SK-N-SH (cell line): ENCODE data around the gene MADCAM1. TPM values are rescaled to one million over a fixed set of nuclear protein-coding genes. Genes with fewer than 3 reads are reported as not detected.

Experiments
- CTCF ChIA-PET: fragments of 300-600, 350-600 bp; formaldehyde crosslinking; extraction: SDS; loops from one replicate; lab custom pipeline; 2021; lab: Yijun Ruan, JAX
- POLR2A ChIA-PET: fragments of 350-600 bp; sonication (Branson Sonifier 250); formaldehyde crosslinking; extraction: SDS; loops from one replicate; lab custom pipeline; 2020; ENCODE audit warnings: antibody characterized with exemption, inconsistent platforms; lab: Yijun Ruan, JAX
- DNase-seq: peaks from one replicate; pipeline ENCODE4 v3.0.0; 2012
- H2AFZ ChIP-seq: fragments of 200-600 bp; sonication (generic); 2 replicates; pipeline ENCODE4 v1.8.1; 2016; ENCODE audit warnings: antibody characterized with exemption, mild to moderate bottlenecking, low read depth
- H3F3A ChIP-seq: fragments of 200-600 bp; sonication (generic); replicated peaks from 2 replicates; pipeline ENCODE3; 2016; ENCODE audit warnings: antibody characterized with exemption, mild to moderate bottlenecking; ENCODE audit not compliant: insufficient read depth
- H3K27ac ChIP-seq, 2 experiments: fragments of 200-500 bp in 1 of 2; fragments of 200-600 bp in 1 of 2; sonication (Bioruptor generic) in 1 of 2; sonication (generic), shearing (Covaris generic) in 1 of 2; 2 replicates each; pipeline versions ENCODE4 v1.5.1 to v1.6.1; 2014 to 2016; ENCODE audit warnings: low read depth in 2 of 2, inconsistent platforms in 1 of 2, low read length in 1 of 2, mild to moderate bottlenecking in 1 of 2, mixed read lengths in 1 of 2
- H3K27me3 ChIP-seq: fragments of 200-600 bp; sonication (generic), shearing (Covaris generic); 2 replicates; pipeline ENCODE4 v1.6.1; 2016; ENCODE audit warnings: mixed run types; ENCODE audit not compliant: insufficient read depth
- H3K36me3 ChIP-seq, 2 experiments: fragments of 200-500 bp in 1 of 2; fragments of 200-600 bp in 1 of 2; sonication (Bioruptor generic) in 1 of 2; sonication (generic) in 1 of 2; replicated peaks in 1 of 2; 2 replicates each; pipeline versions ENCODE3 to v1.5.1; 2014 to 2016; ENCODE audit warnings: low read length in 1 of 2, mild to moderate bottlenecking in 1 of 2; ENCODE audit not compliant: insufficient read depth in 2 of 2, control insufficient read depth in 1 of 2
- H3K4me1 ChIP-seq, 2 experiments: fragments of 200-500 bp in 1 of 2; fragments of 200-600 bp in 1 of 2; sonication (Bioruptor generic) in 1 of 2; sonication (generic), shearing (Covaris generic) in 1 of 2; 2 replicates each; pipeline versions ENCODE4 v1.5.1 to v1.6.1; 2014 to 2016; ENCODE audit warnings: low read depth in 1 of 2, low read length in 1 of 2, mixed run types in 1 of 2; ENCODE audit not compliant: insufficient read depth in 2 of 2, control insufficient read depth in 1 of 2
- H3K4me2 ChIP-seq: fragments of 200-600 bp; sonication (generic), shearing (Covaris generic); 2 replicates; pipeline ENCODE4 v1.6.1; 2017; ENCODE audit warnings: mixed run types
- H3K4me3 ChIP-seq, 2 experiments: fragments of 200-500 bp in 1 of 2; fragments of 200-600 bp in 1 of 2; sonication (Bioruptor generic) in 1 of 2; sonication (generic), shearing (Covaris generic) in 1 of 2; 2 replicates each; pipeline versions ENCODE4 v1.5.1 to v1.8.1; 2014 to 2016; ENCODE audit warnings: low read depth in 2 of 2, inconsistent platforms in 1 of 2, low read length in 1 of 2, mild to moderate bottlenecking in 1 of 2, mixed read lengths in 1 of 2, moderate library complexity in 1 of 2
- H3K79me2 ChIP-seq: fragments of 200-600 bp; sonication (generic); 2 replicates; pipeline ENCODE4 v1.8.1; 2017; ENCODE audit warnings: mild to moderate bottlenecking; ENCODE audit not compliant: insufficient read depth
- H3K9ac ChIP-seq: fragments of 200-600 bp; sonication (generic); 2 replicates; pipeline ENCODE4 v1.6.1; 2017; ENCODE audit warnings: mixed run types
- H3K9me2 ChIP-seq: fragments of 200-600 bp; sonication (generic); 2 replicates; pipeline ENCODE4 v1.6.1; 2017; ENCODE audit warnings: mixed run types
- H3K9me3 ChIP-seq: fragments of 200-600 bp; sonication (generic); 2 replicates; pipeline ENCODE4 v1.6.1; 2017; ENCODE audit warnings: mixed run types, mild to moderate bottlenecking, moderate library complexity
- H4K20me1 ChIP-seq: fragments of 200-600 bp; sonication (generic); 2 replicates; pipeline ENCODE4 v1.6.1; 2017; ENCODE audit warnings: mild to moderate bottlenecking, mixed run types; ENCODE audit not compliant: insufficient read depth
- CHD2 ChIP-seq: fragments of 150-350 bp; IDR thresholded peaks from 2 replicates; pipeline ENCODE4 v1.6.1; 2018; ENCODE audit warnings: low read length; ENCODE audit not compliant: partially characterized antibody
- ELF1 ChIP-seq: IDR thresholded peaks from 2 replicates; pipeline ENCODE4 v1.4.0; 2012
- EP300 ChIP-seq, 2 experiments: IDR thresholded peaks; 2 replicates each; pipeline versions ENCODE4 v1.4.0 to v1.6.1; 2012; ENCODE audit warnings: borderline replicate concordance in 1 of 2, low read depth in 1 of 2, low read length in 1 of 2
- EZH2phosphoT487 ChIP-seq: fragments of 200-600 bp; sonication (generic); IDR thresholded peaks from 2 replicates; pipeline ENCODE4 v1.6.1; 2017; ENCODE audit warnings: low read depth, mixed run types, mild to moderate bottlenecking, antibody characterized with exemption, moderate library complexity, borderline replicate concordance
- FOSL2 ChIP-seq: IDR thresholded peaks from 2 replicates; pipeline ENCODE4 v1.4.0; 2012; ENCODE audit warnings: low read depth, mild to moderate bottlenecking, moderate library complexity, borderline replicate concordance
- FOXJ3 ChIP-seq: sonication (generic); formaldehyde crosslinking; IDR thresholded peaks from 2 replicates; pipeline ENCODE4 v1.5.1; 2020; ENCODE audit warnings: mild to moderate bottlenecking, missing genetic modification reagents
- GABPA ChIP-seq: IDR thresholded peaks from 2 replicates; pipeline ENCODE4 v1.4.0; 2012; ENCODE audit warnings: low read depth, mild to moderate bottlenecking
- GATA2 ChIP-seq: sonication (generic); formaldehyde crosslinking; IDR thresholded peaks from 2 replicates; pipeline ENCODE4 v1.5.0; 2020; ENCODE audit warnings: mild to moderate bottlenecking, missing genetic modification reagents
- MEF2A ChIP-seq: IDR thresholded peaks from 2 replicates; pipeline ENCODE4 v1.4.0; 2012; ENCODE audit warnings: low read depth, borderline replicate concordance
- NFIC ChIP-seq: IDR thresholded peaks from 2 replicates; pipeline ENCODE4 v1.4.0; 2012; ENCODE audit warnings: borderline replicate concordance
- NRF1 ChIP-seq: IDR thresholded peaks from 2 replicates; pipeline ENCODE4 v1.6.1; 2012; ENCODE audit warnings: low read depth, mild to moderate bottlenecking, low read length
- PBX3 ChIP-seq: IDR thresholded peaks from 2 replicates; pipeline ENCODE4; 2012
- RXRA ChIP-seq: IDR thresholded peaks from 2 replicates; pipeline ENCODE4 v1.4.0; 2012; ENCODE audit warnings: low read depth, mild to moderate bottlenecking, borderline replicate concordance
- SIN3A ChIP-seq: IDR thresholded peaks from 2 replicates; pipeline ENCODE4 v1.6.1; 2012; ENCODE audit warnings: low read depth, mild to moderate bottlenecking, low read length, moderate library complexity, borderline replicate concordance
- SMC3 ChIP-seq: IDR thresholded peaks from 2 replicates; pipeline ENCODE4 v1.6.1; 2012; ENCODE audit warnings: low read depth, low read length, improper control_type of control experiment
- TAF1 ChIP-seq: IDR thresholded peaks from 2 replicates; pipeline ENCODE4 v1.6.1; 2012; ENCODE audit warnings: low read depth, mild to moderate bottlenecking, low read length, moderate library complexity, borderline replicate concordance
- TCF12 ChIP-seq: IDR thresholded peaks from 2 replicates; pipeline ENCODE4 v1.4.0; 2012
- TEAD4 ChIP-seq: IDR thresholded peaks from 2 replicates; pipeline ENCODE4 v1.4.0; 2012; ENCODE audit warnings: mild to moderate bottlenecking, borderline replicate concordance; ENCODE audit not compliant: insufficient read depth
- USF2 ChIP-seq: fragments of 150-350 bp; IDR thresholded peaks from 2 replicates; pipeline ENCODE4 v1.6.1; 2017; ENCODE audit warnings: antibody characterized with exemption, low read length, low read depth, borderline replicate concordance
- ZBTB33 ChIP-seq: IDR thresholded peaks from 2 replicates; pipeline ENCODE4 v1.4.0; 2012; ENCODE audit warnings: low read depth, borderline replicate concordance
- WGBS: methylation state at CpG from one replicate; pipeline ENCODE4 v1.1.6; 2017; ENCODE audit warnings: low lambda C conversion rate; 5-methylcytosine and 5-hydroxymethylcytosine counted together
- polyA plus RNA-seq, 3 experiments: library from polyadenylated mRNA; depleted of rRNA; stranded (reverse); fragments of >200 nt; gene quantifications; 2 replicates each; pipeline ENCODE4 v1.2.3, GENCODE V29; 2012
- TF ChIP-seq, protein P1 (sequence below): IDR thresholded peaks from 2 replicates; pipeline ENCODE4 v1.4.0; 2012; ENCODE audit warnings: low read depth, borderline replicate concordance
- TF ChIP-seq, protein P2 (sequence below): IDR thresholded peaks from 2 replicates; pipeline ENCODE4 v1.6.1; 2012; ENCODE audit warnings: mild to moderate bottlenecking, low read depth, low read length, moderate library complexity

Gene MADCAM1
- polyA plus RNA-seq, 1 of the 3 experiments (the other 2 are of a cell fraction), result 0.81 TPM

GRCh38 chr19:506404-507285, 10.4 kb downstream of the MADCAM1 start:
- Histone ChIP-seq H3K4me2 (peak overlapping the region; percentile 97), H3K9me3 (no peaks in the 10 kb centered on the region), H2AFZ (peak overlapping the region; percentile 95), H3K27me3 (no peaks in the 10 kb centered on the region), H3K9me2 (no peaks in the 10 kb centered on the region), H3F3A (peaks cover 5% of the 10 kb centered on the region), H3K9ac (peak overlapping the region; percentile 97), H3K36me3 (peaks cover 0 to 5% of the 10 kb centered on the region in 2 experiments), H3K27ac (peak overlapping the region; percentile 76 to 93), H3K4me3 (peak overlapping the region; percentile 96 to 98), H4K20me1 (peaks cover 5% of the 10 kb centered on the region; the same call in 1 of the 2 replicates), H3K4me1 (peaks cover 3 to 13% of the 10 kb centered on the region in 2 experiments; a peak in 1 of 4 replicates), H3K79me2 (peaks cover 16% of the 10 kb centered on the region)
- DNase-seq, result peak; percentile 97
- CTCF ChIA-PET, result interaction anchor here (0.6 to 3.8 kb wide), 25 partner anchors 9 to 240 kb away, joined by 3 to 33 read pairs (median 5); partner anchors contain the start of genes CDC34, MADCAM1, MIER2 and SHC2
- POLR2A ChIA-PET, result interaction anchor here (1.0 to 1.1 kb wide), 3 partner anchors 18 to 68 kb away, joined by 4 to 11 read pairs (median 7); partner anchors contain the start of gene CDC34
- 15% methylated on average over 20 of the region's 48 CpGs for WGBS
- TF ChIP-seq USF2 (no peak), NRF1 (peak; percentile 90), TAF1 (peak; percentile 73; the same call in 1 of the 2 replicates), PBX3 (no peak), ZBTB33 (no peak), SIN3A (peak; percentile 81; the same call in 1 of the 2 replicates), CHD2 (no peak), FOSL2 (no peak), EZH2phosphoT487 (no peak), GABPA (no peak), TEAD4 (no peak), MEF2A (no peak), RXRA (no peak), TCF12 (no peak), ELF1 (no peak), FOXJ3 (CRISPR knock-in tag) (no peak), SMC3 (peak; percentile 77), GATA2 (CRISPR knock-in tag) (no peak), EP300 (IDR thresholded peaks at IDR 0.05; ENCODE audit: borderline replicate concordance in 1 of 2, low read depth in 1 of 2, low read length in 1 of 2) (no peak), NFIC (no peak)
- TF ChIP-seq, protein P1, sequence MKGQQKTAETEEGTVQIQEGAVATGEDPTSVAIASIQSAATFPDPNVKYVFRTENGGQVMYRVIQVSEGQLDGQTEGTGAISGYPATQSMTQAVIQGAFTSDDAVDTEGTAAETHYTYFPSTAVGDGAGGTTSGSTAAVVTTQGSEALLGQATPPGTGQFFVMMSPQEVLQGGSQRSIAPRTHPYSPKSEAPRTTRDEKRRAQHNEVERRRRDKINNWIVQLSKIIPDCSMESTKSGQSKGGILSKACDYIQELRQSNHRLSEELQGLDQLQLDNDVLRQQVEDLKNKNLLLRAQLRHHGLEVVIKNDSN, result no peak
- TF ChIP-seq, protein P2, sequence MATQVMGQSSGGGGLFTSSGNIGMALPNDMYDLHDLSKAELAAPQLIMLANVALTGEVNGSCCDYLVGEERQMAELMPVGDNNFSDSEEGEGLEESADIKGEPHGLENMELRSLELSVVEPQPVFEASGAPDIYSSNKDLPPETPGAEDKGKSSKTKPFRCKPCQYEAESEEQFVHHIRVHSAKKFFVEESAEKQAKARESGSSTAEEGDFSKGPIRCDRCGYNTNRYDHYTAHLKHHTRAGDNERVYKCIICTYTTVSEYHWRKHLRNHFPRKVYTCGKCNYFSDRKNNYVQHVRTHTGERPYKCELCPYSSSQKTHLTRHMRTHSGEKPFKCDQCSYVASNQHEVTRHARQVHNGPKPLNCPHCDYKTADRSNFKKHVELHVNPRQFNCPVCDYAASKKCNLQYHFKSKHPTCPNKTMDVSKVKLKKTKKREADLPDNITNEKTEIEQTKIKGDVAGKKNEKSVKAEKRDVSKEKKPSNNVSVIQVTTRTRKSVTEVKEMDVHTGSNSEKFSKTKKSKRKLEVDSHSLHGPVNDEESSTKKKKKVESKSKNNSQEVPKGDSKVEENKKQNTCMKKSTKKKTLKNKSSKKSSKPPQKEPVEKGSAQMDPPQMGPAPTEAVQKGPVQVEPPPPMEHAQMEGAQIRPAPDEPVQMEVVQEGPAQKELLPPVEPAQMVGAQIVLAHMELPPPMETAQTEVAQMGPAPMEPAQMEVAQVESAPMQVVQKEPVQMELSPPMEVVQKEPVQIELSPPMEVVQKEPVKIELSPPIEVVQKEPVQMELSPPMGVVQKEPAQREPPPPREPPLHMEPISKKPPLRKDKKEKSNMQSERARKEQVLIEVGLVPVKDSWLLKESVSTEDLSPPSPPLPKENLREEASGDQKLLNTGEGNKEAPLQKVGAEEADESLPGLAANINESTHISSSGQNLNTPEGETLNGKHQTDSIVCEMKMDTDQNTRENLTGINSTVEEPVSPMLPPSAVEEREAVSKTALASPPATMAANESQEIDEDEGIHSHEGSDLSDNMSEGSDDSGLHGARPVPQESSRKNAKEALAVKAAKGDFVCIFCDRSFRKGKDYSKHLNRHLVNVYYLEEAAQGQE, result peak; percentile 28; the same call in 1 of the 2 replicates
